ENCODE data around the gene MFNG. TPM values are rescaled to one million over a fixed set of nuclear protein-coding genes. Genes with fewer than 3 reads are reported as not detected.

The MFNG gene
- total RNA-seq, 1 donor from 2014 or later: 13.9 TPM

Other genes starting within 250 kb of the MFNG start
- 5.1 TPM for gene RAC2, start 242.1 kb downstream of the MFNG start, total RNA-seq
- gene CYTH4, start 203.9 kb downstream of the MFNG start, total RNA-seq: 6.2 TPM
- 0.05 TPM for gene ELFN2, start 58.9 kb downstream of the MFNG start, total RNA-seq
- 10.0 TPM for gene CARD10, start 33.0 kb upstream of the MFNG start, total RNA-seq
- 14.6 TPM for gene CDC42EP1, start 74.1 kb upstream of the MFNG start, total RNA-seq
- not detected for gene LGALS2, start 93.7 kb upstream of the MFNG start, total RNA-seq
- 28.5 TPM for gene GGA1, start 122.5 kb upstream of the MFNG start, total RNA-seq
- 2.7 TPM for gene SH3BP1, start 153.3 kb upstream of the MFNG start, total RNA-seq
- 21.5 TPM for gene PDXP, start 172.3 kb upstream of the MFNG start, total RNA-seq
- 1,086 TPM for gene LGALS1, start 189.3 kb upstream of the MFNG start, total RNA-seq
- gene NOL12, start 200.0 kb upstream of the MFNG start, total RNA-seq: 12.0 TPM
- gene TRIOBP, start 210.7 kb upstream of the MFNG start, total RNA-seq: 82.7 TPM